ENCODE measurements around the gene NTM. TPM values are rescaled to one million over a fixed set of nuclear protein-coding genes. Genes with fewer than 3 reads are reported as not detected.

The NTM gene
- polyA plus RNA-seq, 2 donors: 0.24 to 1.1 TPM

- Histone ChIP-seq H3K27me3 (ENCODE audit: control insufficient read depth in 1 of 2, insufficient read depth in 2 of 2, low read length in 2 of 2) (no peaks in the 10 kb centered on the region), H3K4me3 (ENCODE audit: low read depth in 1 of 2, low read length in 2 of 2) (no peak overlapping the region), H3K4me1 (ENCODE audit: control insufficient read depth in 2 of 2, insufficient read depth in 2 of 2, low read length in 1 of 2) (peaks cover 0 to 2% of the 10 kb centered on the region in 2 donors), H3K9me3 (ENCODE audit: control insufficient read depth in 2 of 2, insufficient read depth in 1 of 2, low read depth in 1 of 2, low read length in 1 of 2) (no peaks in the 10 kb centered on the region), H3K27ac (ENCODE audit: low read depth in 2 of 2, low read length in 1 of 2) (no peak overlapping the region), H3K36me3 (ENCODE audit: control insufficient read depth in 2 of 2, insufficient read depth in 2 of 2, low read length in 1 of 2) (no peaks in the 10 kb centered on the region)
- 64 to 79% methylated on average over 5 of the region's 5 CpGs for WGBS, 2 donors
Measured at GRCh38 chr11:131428853-131429252, 58.4 kb downstream of the NTM start.

- no peaks in the 10 kb centered on the region for H3K27me3 ChIP-seq (ENCODE audit: control insufficient read depth in 1 of 2, insufficient read depth in 2 of 2, low read length in 2 of 2)
- H3K27ac ChIP-seq (ENCODE audit: low read depth in 2 of 2, low read length in 1 of 2): no peak overlapping the region
- peaks cover 0 to 2% of the 10 kb centered on the region in 2 donors for H3K4me1 ChIP-seq (ENCODE audit: control insufficient read depth in 2 of 2, insufficient read depth in 2 of 2, low read length in 1 of 2)
- no peaks in the 10 kb centered on the region for H3K9me3 ChIP-seq (ENCODE audit: control insufficient read depth in 2 of 2, insufficient read depth in 1 of 2, low read depth in 1 of 2, low read length in 1 of 2)
- H3K4me3 ChIP-seq (ENCODE audit: low read depth in 1 of 2, low read length in 2 of 2): no peak overlapping the region
- H3K36me3 ChIP-seq (ENCODE audit: control insufficient read depth in 2 of 2, insufficient read depth in 2 of 2, low read length in 1 of 2): no peaks in the 10 kb centered on the region
- 51 to 57% methylated on average over 11 of the region's 11 CpGs for WGBS, 2 donors
Measured at GRCh38 chr11:131430473-131431208, 60.2 kb downstream of the NTM start.

GRCh38 chr11:131441051-131441810 is 70.8 kb downstream of the NTM start:
- Histone ChIP-seq H3K9me3 (ENCODE audit: control insufficient read depth in 2 of 2, insufficient read depth in 1 of 2, low read depth in 1 of 2, low read length in 1 of 2) (peaks cover 0 to 3% of the 10 kb centered on the region in 2 donors), H3K27ac (ENCODE audit: low read depth in 2 of 2, low read length in 1 of 2) (no peak overlapping the region), H3K4me3 (ENCODE audit: low read depth in 1 of 2, low read length in 2 of 2) (no peak overlapping the region), H3K27me3 (ENCODE audit: control insufficient read depth in 1 of 2, insufficient read depth in 2 of 2, low read length in 2 of 2) (no peaks in the 10 kb centered on the region), H3K36me3 (ENCODE audit: control insufficient read depth in 2 of 2, insufficient read depth in 2 of 2, low read length in 1 of 2) (no peaks in the 10 kb centered on the region), H3K4me1 (ENCODE audit: control insufficient read depth in 2 of 2, insufficient read depth in 2 of 2, low read length in 1 of 2) (no peaks in the 10 kb centered on the region)
- 79 to 82% methylated on average over 5 of the region's 5 CpGs for WGBS, 2 donors

GRCh38 chr11:131446590-131447275 is 76.3 kb downstream of the NTM start:
- H3K36me3 ChIP-seq (ENCODE audit: control insufficient read depth in 2 of 2, insufficient read depth in 2 of 2, low read length in 1 of 2): no peaks in the 10 kb centered on the region
- H3K4me1 ChIP-seq (ENCODE audit: control insufficient read depth in 2 of 2, insufficient read depth in 2 of 2, low read length in 1 of 2): no peaks in the 10 kb centered on the region
- H3K9me3 ChIP-seq (ENCODE audit: control insufficient read depth in 2 of 2, insufficient read depth in 1 of 2, low read depth in 1 of 2, low read length in 1 of 2): no peaks in the 10 kb centered on the region
- no peaks in the 10 kb centered on the region for H3K27me3 ChIP-seq (ENCODE audit: control insufficient read depth in 1 of 2, insufficient read depth in 2 of 2, low read length in 2 of 2)
- 78 to 79% methylated on average over 5 of the region's 5 CpGs for WGBS, 2 donors
- no peak overlapping the region for H3K27ac ChIP-seq (ENCODE audit: low read depth in 2 of 2, low read length in 1 of 2)
- no peak overlapping the region for H3K4me3 ChIP-seq (ENCODE audit: low read depth in 1 of 2, low read length in 2 of 2)

- H3K9me3 ChIP-seq (ENCODE audit: control insufficient read depth in 2 of 2, insufficient read depth in 1 of 2, low read depth in 1 of 2, low read length in 1 of 2): no peaks in the 10 kb centered on the region
Measured at GRCh38 chr11:131447277-131447815, 76.9 kb downstream of the NTM start.

GRCh38 chr11:131447898-131448297 is 77.5 kb downstream of the NTM start:
- whole genome bisulfite sequencing, 2 donors: 83 to 89% methylated on average over 11 of the region's 11 CpGs
- Histone ChIP-seq H3K36me3 (ENCODE audit: control insufficient read depth in 2 of 2, insufficient read depth in 2 of 2, low read length in 1 of 2) (no peaks in the 10 kb centered on the region), H3K4me3 (ENCODE audit: low read depth in 1 of 2, low read length in 2 of 2) (no peak overlapping the region), H3K9me3 (ENCODE audit: control insufficient read depth in 2 of 2, insufficient read depth in 1 of 2, low read depth in 1 of 2, low read length in 1 of 2) (no peaks in the 10 kb centered on the region), H3K27ac (ENCODE audit: low read depth in 2 of 2, low read length in 1 of 2) (no peak overlapping the region), H3K4me1 (ENCODE audit: control insufficient read depth in 2 of 2, insufficient read depth in 2 of 2, low read length in 1 of 2) (no peaks in the 10 kb centered on the region), H3K27me3 (ENCODE audit: control insufficient read depth in 1 of 2, insufficient read depth in 2 of 2, low read length in 2 of 2) (no peaks in the 10 kb centered on the region)

More at GRCh38 chr11:131447277-131447815, 76.9 kb downstream of the NTM start:
- no peaks in the 10 kb centered on the region for H3K36me3 ChIP-seq (ENCODE audit: control insufficient read depth in 2 of 2, insufficient read depth in 2 of 2, low read length in 1 of 2)
- H3K27me3 ChIP-seq (ENCODE audit: control insufficient read depth in 1 of 2, insufficient read depth in 2 of 2, low read length in 2 of 2): no peaks in the 10 kb centered on the region
- H3K27ac ChIP-seq (ENCODE audit: low read depth in 2 of 2, low read length in 1 of 2): no peak overlapping the region
- H3K4me3 ChIP-seq (ENCODE audit: low read depth in 1 of 2, low read length in 2 of 2): no peak overlapping the region
- H3K4me1 ChIP-seq (ENCODE audit: control insufficient read depth in 2 of 2, insufficient read depth in 2 of 2, low read length in 1 of 2): no peaks in the 10 kb centered on the region
- 65 to 75% methylated on average over 10 of the region's 10 CpGs for WGBS, 2 donors

- H3K4me1 ChIP-seq (ENCODE audit: control insufficient read depth in 2 of 2, insufficient read depth in 2 of 2, low read length in 1 of 2): no peaks in the 10 kb centered on the region
- no peak overlapping the region for H3K4me3 ChIP-seq (ENCODE audit: low read depth in 1 of 2, low read length in 2 of 2)
- H3K27ac ChIP-seq (ENCODE audit: low read depth in 2 of 2, low read length in 1 of 2): no peak overlapping the region
- WGBS, 2 donors: 80 to 81% methylated on average over 17 of the region's 17 CpGs
- no peaks in the 10 kb centered on the region for H3K36me3 ChIP-seq (ENCODE audit: control insufficient read depth in 2 of 2, insufficient read depth in 2 of 2, low read length in 1 of 2)
- no peaks in the 10 kb centered on the region for H3K27me3 ChIP-seq (ENCODE audit: control insufficient read depth in 1 of 2, insufficient read depth in 2 of 2, low read length in 2 of 2)
- H3K9me3 ChIP-seq (ENCODE audit: control insufficient read depth in 2 of 2, insufficient read depth in 1 of 2, low read depth in 1 of 2, low read length in 1 of 2): no peaks in the 10 kb centered on the region
Measured at GRCh38 chr11:131449036-131450019, 78.9 kb downstream of the NTM start.

- Histone ChIP-seq H3K27ac (ENCODE audit: low read depth in 2 of 2, low read length in 1 of 2) (no peak overlapping the region), H3K36me3 (ENCODE audit: control insufficient read depth in 2 of 2, insufficient read depth in 2 of 2, low read length in 1 of 2) (no peaks in the 10 kb centered on the region), H3K9me3 (ENCODE audit: control insufficient read depth in 2 of 2, insufficient read depth in 1 of 2, low read depth in 1 of 2, low read length in 1 of 2) (no peaks in the 10 kb centered on the region), H3K4me3 (ENCODE audit: low read depth in 1 of 2, low read length in 2 of 2) (no peak overlapping the region), H3K27me3 (ENCODE audit: control insufficient read depth in 1 of 2, insufficient read depth in 2 of 2, low read length in 2 of 2) (no peaks in the 10 kb centered on the region), H3K4me1 (ENCODE audit: control insufficient read depth in 2 of 2, insufficient read depth in 2 of 2, low read length in 1 of 2) (no peaks in the 10 kb centered on the region)
- 52 to 53% methylated on average over 5 of the region's 5 CpGs for WGBS, 2 donors
Measured at GRCh38 chr11:131454490-131454889, 84.1 kb downstream of the NTM start.
